ENCODE measurements around the gene NCK1.
"Not testable (repeated sequence)": the region's sequence is repeated elsewhere in the genome, so short reads cannot be mapped to it uniquely, and the experiment has no call there.

The NCK1 gene

DNA sequence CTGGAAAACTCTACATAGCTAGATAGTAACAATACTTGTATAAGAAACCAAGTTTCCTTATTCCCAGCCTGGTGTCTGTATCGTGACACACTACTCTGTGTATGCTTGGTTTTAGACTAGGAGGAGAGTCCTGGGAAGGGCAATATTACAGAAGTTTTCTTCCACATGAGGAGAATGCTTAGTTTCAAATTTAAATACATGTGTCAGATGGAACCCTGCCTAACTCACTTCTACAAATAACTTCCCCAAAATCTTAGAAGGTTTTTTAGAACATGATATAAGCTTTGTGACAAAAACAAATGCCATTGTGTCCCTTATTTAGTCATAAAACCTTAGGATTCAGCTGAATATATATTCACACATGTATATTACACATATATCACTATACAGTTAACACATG, 88.6 kb downstream of the NCK1 start:
- DNase-seq, result no peak

DNA sequence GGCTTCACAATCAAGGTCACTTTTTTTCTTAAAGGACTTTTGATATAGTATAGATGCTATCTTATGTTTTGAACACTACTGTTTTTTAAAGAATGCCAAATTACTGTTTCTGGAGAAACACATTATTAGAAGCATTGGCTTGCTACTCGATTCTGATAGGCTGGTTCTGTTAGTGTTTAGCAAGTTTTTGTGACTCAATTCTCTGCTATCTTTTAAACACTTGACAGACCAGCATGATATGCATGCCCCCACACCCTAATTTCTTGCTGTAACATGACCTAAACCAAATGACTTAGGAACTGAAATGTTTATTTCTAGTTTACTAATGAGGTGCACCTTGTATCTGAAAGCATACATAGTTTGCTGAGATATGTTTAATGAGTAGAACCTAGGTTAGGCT, 90.3 kb downstream of the NCK1 start:
- DNase-seq, result no peak

DNA sequence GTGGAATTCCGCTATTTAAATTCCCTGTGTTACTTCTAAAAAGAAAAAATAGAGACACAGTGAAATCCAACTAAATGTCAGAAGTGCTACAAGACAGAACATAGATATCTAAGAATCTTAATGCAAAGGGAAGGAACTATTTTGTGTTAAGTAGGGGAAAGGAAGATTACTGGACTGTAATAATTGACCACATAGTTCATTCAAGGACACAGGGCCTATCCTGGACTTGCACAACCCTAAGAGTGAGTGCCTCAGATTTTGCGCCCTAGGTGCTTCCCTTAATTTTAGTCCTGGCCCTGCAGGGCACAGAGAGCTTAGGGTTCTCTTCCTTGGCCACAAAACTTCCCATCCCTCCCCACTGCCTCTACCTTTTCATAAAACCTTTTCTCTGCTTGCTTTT, 92.2 kb downstream of the NCK1 start:
- DNase-seq, result no peak

GRCh38 chr3:136954980-136955780, 93.2 kb downstream of the NCK1 start:
- DNase-seq, result no peak

- DNase-seq, result no peak
Measured at GRCh38 chr3:136955813-136956212, 93.8 kb downstream of the NCK1 start.

GRCh38 chr3:136956971-136957370, 95.0 kb downstream of the NCK1 start:
- DNase-seq, result no peak

GRCh38 chr3:136957751-136958288, 95.8 kb downstream of the NCK1 start, which contains the start of gene IL20RB:
Gene IL20RB, plus strand, starts transcription at chr3:136957983. Its CDS starts 131 bp downstream, at chr3:136958114.
- DNase-seq, result no peak

DNA sequence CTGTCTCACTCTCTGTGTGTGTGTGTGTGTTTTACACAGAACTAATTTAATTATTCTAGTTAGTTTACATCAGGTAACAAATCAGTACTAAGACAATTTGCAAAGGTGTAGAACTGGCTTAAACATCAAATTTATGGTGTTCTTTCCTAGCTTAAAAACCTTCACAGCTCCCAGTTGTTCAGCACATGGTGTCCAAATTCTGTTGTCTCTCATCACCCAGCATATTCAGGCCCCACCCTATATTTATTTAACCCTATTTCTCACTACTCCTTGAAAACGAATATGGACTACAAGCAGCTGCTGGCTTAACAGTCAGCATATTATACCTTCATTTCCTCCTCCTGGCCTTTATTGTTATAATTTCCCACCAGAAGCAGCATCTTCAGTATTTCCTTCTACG, 96.9 kb downstream of the NCK1 start:
- DNase-seq, result no peak

GRCh38 chr3:136959599-136959998, 97.6 kb downstream of the NCK1 start:
- no peak for DNase-seq

- no peak for DNase-seq
Measured at GRCh38 chr3:136960838-136961836, 99.1 kb downstream of the NCK1 start.

DNA sequence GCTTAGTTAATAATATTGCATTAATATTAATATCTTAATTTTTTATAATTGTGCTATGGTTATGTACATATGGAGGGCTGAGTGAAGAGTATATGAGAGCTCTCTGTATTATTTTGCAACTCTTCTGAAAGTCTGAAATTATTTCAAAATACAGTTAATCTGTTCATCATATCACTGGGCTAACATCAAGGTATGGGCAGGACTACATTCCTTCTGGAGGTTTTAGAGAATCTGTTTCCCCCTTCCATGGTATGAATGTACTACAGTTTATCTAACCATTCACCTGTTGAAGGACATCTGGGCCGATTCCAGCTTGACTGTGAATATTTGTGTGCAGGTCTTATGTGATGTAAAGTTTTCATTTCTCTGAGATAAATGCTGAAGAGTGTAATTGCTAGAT, 100.9 kb downstream of the NCK1 start:
- no peak for DNase-seq

DNA sequence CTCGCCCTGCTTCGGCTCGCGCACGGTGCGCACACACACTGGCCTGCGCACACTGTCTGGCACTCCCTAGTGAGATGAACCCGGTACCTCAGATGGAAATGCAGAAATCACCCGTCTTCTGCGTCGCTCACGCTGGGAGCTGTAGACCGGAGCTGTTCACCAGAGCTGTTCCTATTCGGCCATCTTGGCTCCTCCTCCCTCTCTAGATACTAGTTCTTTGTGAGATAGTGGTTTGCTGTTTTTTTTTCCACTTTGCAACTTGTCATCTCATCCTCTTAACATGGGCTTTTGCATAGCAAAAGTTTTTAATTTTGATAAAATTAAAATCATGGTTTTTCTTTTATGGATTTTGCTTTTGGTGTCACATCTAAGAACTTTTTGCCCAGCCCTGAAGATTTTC, 107.5 kb downstream of the NCK1 start:
- DNase-seq, result not testable (repeated sequence)

DNA sequence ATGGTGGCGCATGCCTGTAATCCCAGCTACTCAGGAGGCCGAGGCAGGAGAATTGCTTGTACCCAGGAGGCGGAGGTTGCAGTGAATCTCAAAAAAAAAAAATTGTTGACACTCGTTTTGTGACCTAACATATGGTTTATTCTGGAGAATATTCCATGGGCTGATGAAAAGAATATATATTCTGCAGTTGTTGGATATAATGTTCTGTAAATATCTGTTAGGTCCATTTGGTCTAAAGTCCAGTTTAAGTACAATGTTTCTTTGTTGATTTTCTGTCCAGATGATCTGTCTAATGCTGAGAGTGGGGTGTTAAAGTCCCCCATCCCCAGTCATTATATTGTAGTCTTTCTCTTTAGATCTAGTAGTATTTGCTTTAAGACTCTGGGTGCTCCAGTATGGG, 111.3 kb downstream of the NCK1 start:
- DNase-seq, result no peak

DNA sequence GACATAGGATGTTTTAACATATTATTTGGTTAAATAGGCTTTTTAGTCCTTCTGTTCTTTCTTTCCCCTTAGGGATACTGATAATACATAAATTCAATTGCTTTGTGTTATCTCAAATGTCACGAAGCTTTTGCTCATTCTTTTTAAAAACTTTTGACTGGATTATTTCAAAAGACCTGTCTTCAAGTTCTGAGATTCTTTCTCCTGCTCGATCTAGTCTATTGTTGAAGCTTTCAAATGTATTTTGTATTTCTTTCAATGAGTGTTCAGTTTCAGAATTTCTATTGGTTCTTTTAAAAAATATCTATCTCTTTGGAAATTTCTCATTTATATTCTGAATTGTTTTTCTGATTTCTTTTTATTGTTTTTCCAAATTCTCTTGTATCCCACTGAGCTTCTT, 112.7 kb downstream of the NCK1 start:
- no peak for DNase-seq

DNA sequence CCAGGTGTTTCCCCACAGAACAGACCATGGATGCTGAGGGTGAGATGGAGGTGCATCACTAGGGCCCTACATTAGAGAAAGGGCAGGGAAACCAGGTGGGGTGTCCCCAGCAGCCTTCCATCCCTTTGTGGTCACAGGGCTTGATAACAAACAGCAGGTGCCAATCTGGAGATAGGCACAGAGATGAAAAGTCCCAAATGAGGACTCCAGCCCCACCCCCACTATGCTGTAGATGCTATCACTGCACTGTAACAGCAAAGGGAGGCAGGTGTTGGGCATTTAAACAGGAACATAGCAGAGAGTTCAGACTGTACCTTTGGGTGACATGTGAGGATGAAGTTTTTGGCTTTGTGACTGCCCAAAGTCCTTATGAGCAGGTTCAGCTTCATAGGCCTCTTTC, 117.2 kb downstream of the NCK1 start:
- DNase-seq, result no peak

- no peak for DNase-seq
Measured at GRCh38 chr3:136979684-136980083, 117.7 kb downstream of the NCK1 start.

GRCh38 chr3:136982033-136982432, 120.0 kb downstream of the NCK1 start:
- no peak for DNase-seq

DNA sequence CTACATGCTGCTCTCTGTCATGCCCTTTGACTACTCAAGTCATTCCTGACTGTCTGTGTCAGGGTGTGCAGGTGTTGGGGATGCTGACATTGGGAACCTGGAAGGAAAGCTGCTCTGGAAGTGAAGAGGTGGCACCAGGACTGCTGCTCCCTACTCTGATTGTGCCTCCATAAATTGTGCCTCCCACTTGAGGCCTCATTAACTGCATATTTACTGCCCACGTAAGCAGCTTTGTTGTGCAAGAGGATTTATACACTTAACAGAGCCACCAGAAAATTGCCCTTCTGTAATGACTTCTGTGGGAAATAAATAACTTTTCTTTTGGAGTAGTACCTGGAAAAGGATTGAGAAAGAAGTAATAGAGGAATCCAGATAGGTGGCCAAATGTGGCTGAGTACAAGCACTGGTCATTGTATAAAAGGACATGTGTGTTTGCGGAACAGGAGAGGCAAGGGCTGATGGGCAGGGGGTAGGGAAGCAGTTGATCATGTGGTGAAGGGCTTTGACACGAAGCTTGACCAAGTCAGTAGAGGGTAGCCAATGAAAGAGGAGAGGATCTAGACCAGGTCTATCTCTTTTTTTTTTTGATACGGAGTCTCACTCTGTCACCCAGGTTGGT, 120.6 kb downstream of the NCK1 start:
- DNase-seq, result no peak

DNA sequence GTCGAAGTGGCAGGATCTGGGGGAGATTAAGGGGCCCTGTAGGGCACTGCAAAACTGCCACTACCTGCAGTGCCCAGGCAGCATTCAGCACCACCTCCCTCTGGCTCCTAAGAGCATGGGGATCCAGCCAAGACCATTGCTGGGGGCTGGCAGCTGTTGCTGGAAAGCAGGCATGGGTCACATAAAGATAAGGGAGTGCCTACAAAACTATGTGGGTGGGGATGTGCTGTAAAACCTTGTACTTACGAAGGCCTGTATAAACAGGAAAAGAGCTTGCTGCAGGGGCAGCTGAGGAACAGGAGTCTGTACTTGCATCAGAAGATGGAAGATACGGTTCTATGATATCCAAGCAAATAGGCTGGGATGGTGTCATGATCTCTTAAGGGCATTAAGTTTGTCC, 122.8 kb downstream of the NCK1 start:
- no peak for DNase-seq

DNA sequence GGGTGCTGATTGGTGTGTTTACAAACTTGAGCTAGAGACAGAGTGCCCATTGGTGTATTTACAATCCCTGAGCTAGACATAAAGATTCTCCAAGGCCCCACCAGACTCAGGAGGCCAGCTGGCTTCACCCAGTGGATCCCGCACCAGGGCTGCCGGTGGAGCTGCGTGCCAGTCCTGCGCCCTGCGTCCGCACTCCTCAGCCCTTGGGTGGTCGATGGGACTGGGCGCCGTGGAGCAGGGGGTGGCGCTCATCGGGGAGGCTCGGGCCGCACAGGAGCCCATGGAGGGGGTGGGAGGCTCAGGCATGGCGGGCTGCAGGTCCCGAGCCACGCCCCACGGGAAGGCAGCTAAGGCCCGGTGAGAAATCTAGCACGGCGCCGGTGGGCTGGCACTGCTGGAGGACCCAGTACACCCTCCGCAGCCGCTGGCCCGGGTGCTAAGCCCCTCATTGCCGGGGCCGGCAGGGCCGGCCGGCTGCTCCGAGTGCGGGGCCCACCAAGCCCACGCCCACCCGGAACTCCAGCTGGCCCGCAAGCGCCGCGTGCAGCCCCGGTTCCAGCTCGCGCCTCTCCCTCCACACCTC, 125.5 kb downstream of the NCK1 start:
- not testable (repeated sequence) for DNase-seq

DNA sequence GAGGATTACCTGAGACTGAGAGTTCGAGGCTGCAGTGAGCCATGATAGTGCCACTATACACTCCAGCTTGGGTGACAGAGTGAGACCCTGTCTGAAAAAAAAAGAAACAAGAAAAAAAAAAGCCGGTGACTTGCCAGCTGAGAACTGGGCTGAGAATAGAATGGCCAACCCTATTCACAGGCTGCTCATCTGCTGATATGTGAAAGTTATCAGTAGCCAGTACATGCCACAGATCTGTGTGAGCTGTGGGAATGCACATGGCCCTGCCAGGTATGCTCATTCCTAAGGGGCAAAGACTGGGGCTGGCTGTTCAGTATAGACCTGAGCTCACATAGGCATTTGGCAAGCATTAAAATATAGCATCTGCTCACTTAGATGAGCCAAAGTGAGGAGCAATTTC, 126.6 kb downstream of the NCK1 start:
- DNase-seq, result no peak

- DNase-seq, result no peak
Measured at GRCh38 chr3:136989781-136990524, 127.9 kb downstream of the NCK1 start.

All from activated CD8-positive, alpha-beta memory T cell treated with anti-CD3 and anti-CD28 coated beads, Interleukin-2, amount 50 U/mL, for 4 hours (primary cell).